Smooth muscle cell (in vitro differentiated cells): ENCODE measurements around the gene KRTAP10-2. TPM values are rescaled to one million over a fixed set of nuclear protein-coding genes. Genes with fewer than 3 reads are reported as not detected.

Source experiments
- DNase-seq: peaks from one replicate; lab custom pipeline; 2025; ENCODE audit not compliant: unreplicated experiment; lab: John Stamatoyannopoulos, UW
- H2AFZ ChIP-seq: fragments of 200-600 bp; sonication (generic); 2 replicates; pipeline ENCODE4 v1.6.0; 2016; ENCODE audit warnings: antibody characterized with exemption, low read depth, mild to moderate bottlenecking
- H3F3A ChIP-seq: fragments of 200-600 bp; sonication (generic); 2 replicates; pipeline ENCODE4 v1.6.0; 2017; ENCODE audit warnings: antibody characterized with exemption, low read depth
- H3K27ac ChIP-seq: fragments of 200-600 bp; sonication (generic); 2 replicates; pipeline ENCODE4 v1.5.1; 2016; ENCODE audit warnings: low read depth, mild to moderate bottlenecking
- H3K27me3 ChIP-seq: fragments of 200-600 bp; sonication (generic); 2 replicates; pipeline ENCODE4 v1.6.1; 2016; ENCODE audit warnings: low read depth, mild to moderate bottlenecking
- H3K36me3 ChIP-seq: fragments of 200-600 bp; sonication (generic); 2 replicates; pipeline ENCODE4 v1.5.1; 2016; ENCODE audit warnings: low read depth
- H3K4me1 ChIP-seq: fragments of 200-600 bp; sonication (generic); 2 replicates; pipeline ENCODE4 v1.5.1; 2016; ENCODE audit warnings: low read depth
- H3K4me2 ChIP-seq: fragments of 200-600 bp; sonication (generic); 2 replicates; pipeline ENCODE4 v1.6.0; 2016; ENCODE audit warnings: mild to moderate bottlenecking
- H3K4me3 ChIP-seq: fragments of 200-600 bp; sonication (generic); 2 replicates; pipeline ENCODE4 v1.5.1; 2016; ENCODE audit warnings: mild to moderate bottlenecking
- H3K79me2 ChIP-seq: fragments of 200-600 bp; sonication (generic); 2 replicates; pipeline ENCODE4 v1.6.0; 2016; ENCODE audit warnings: low read depth, mild to moderate bottlenecking
- H3K9ac ChIP-seq: fragments of 200-600 bp; sonication (generic); 2 replicates; pipeline ENCODE4 v1.6.0; 2016; ENCODE audit warnings: low read depth
- H3K9me3 ChIP-seq: fragments of 200-600 bp; sonication (generic); replicated peaks from 2 replicates; pipeline ENCODE4 v1.5.1; 2016; ENCODE audit warnings: low read depth
- H4K20me1 ChIP-seq: fragments of 200-600 bp; sonication (generic); 2 replicates; pipeline ENCODE4 v1.6.0; 2016; ENCODE audit warnings: low read depth
- CTCF ChIP-seq: fragments of 200-600 bp; sonication (generic); IDR thresholded peaks from 2 replicates; pipeline ENCODE4 v1.5.1; 2017; ENCODE audit warnings: borderline replicate concordance, mild to moderate bottlenecking, antibody characterized with exemption; ENCODE audit not compliant: insufficient read depth, poor library complexity, severe bottlenecking
- WGBS: methylation state at CpG from one replicate; pipeline ENCODE4 v1.1.7; 2016; ENCODE audit warnings: low lambda C conversion rate; 5-methylcytosine and 5-hydroxymethylcytosine counted together
- polyA plus RNA-seq: library from polyadenylated mRNA; unstranded; fragments of >200 nt; fragmentation: Nextera tagmentation; extraction: Ambion mirVana; gene quantifications from 2 replicates; pipeline ENCODE4 v1.2.1, GENCODE V29; 2016
- total RNA-seq: library from RNA; depleted of rRNA; stranded (reverse); fragments of >200 nt; gene quantifications from 2 replicates; pipeline ENCODE4 v1.2.3, GENCODE V29; 2014

The KRTAP10-2 gene
- total and polyA plus RNA-seq, 2 experiments from 2014 or later, result not detected

- WGBS, result 93% methylated on average over 10 of the region's 12 CpGs
- Histone ChIP-seq H3K4me3 (no peak overlapping the region), H3K27me3 (no peaks in the 10 kb centered on the region), H3F3A (no peaks in the 10 kb centered on the region), H2AFZ (no peak overlapping the region), H3K4me1 (no peaks in the 10 kb centered on the region), H3K4me2 (no peak overlapping the region), H4K20me1 (no peaks in the 10 kb centered on the region), H3K79me2 (no peaks in the 10 kb centered on the region), H3K9ac (no peak overlapping the region), H3K36me3 (no peaks in the 10 kb centered on the region), H3K9me3 (no peaks in the 10 kb centered on the region), H3K27ac (no peak overlapping the region)
- no peak for DNase-seq
- TF ChIP-seq CTCF, result no peak
Observed at GRCh38 chr21:44569861-44570517, 18.7 kb upstream of the KRTAP10-2 start.

- Histone ChIP-seq H3K4me1 (no peaks in the 10 kb centered on the region), H3K4me3 (no peak overlapping the region), H3K27me3 (no peaks in the 10 kb centered on the region), H2AFZ (no peak overlapping the region), H3K36me3 (no peaks in the 10 kb centered on the region), H3K79me2 (no peaks in the 10 kb centered on the region), H3F3A (no peaks in the 10 kb centered on the region), H3K9ac (no peak overlapping the region), H3K27ac (no peak overlapping the region), H4K20me1 (no peaks in the 10 kb centered on the region), H3K9me3 (no peaks in the 10 kb centered on the region), H3K4me2 (no peak overlapping the region)
- TF ChIP-seq CTCF, result no peak
- no peak for DNase-seq
- WGBS, result 88% methylated on average over 26 of the region's 27 CpGs
Observed at GRCh38 chr21:44568667-44569556, 17.6 kb upstream of the KRTAP10-2 start.

- no peaks in the 10 kb centered on the region for H3F3A ChIP-seq
- H3K9ac ChIP-seq, result no peak overlapping the region
- H3K27me3 ChIP-seq, result no peaks in the 10 kb centered on the region
- no peak for DNase-seq
- H2AFZ ChIP-seq, result no peak overlapping the region
- TF ChIP-seq CTCF, result no peak
- H3K9me3 ChIP-seq, result no peaks in the 10 kb centered on the region
- H3K36me3 ChIP-seq, result no peaks in the 10 kb centered on the region
- no peaks in the 10 kb centered on the region for H4K20me1 ChIP-seq
- no peak overlapping the region for H3K27ac ChIP-seq
- 93% methylated on average over 12 of the region's 12 CpGs for WGBS
- no peak overlapping the region for H3K4me2 ChIP-seq
- H3K79me2 ChIP-seq, result no peaks in the 10 kb centered on the region
- no peaks in the 10 kb centered on the region for H3K4me1 ChIP-seq
- H3K4me3 ChIP-seq, result no peak overlapping the region
Observed at GRCh38 chr21:44568261-44568660, 17.0 kb upstream of the KRTAP10-2 start.
